Central memory CD8-positive, alpha-beta T cell (primary cell): ENCODE results near the gene CCDC121.
"Not testable (repeated sequence)": the region's sequence is repeated elsewhere in the genome, so short reads cannot be mapped to it uniquely, and the experiment has no call there.

Experiments used
- ATAC-seq: fragments of 150-1000 bp; cut with Tn5 transposase; replicated peaks from 2 replicates; pipeline ENCODE4 v1.10.0; 2022; ENCODE audit warnings: mild to moderate bottlenecking, moderate FRiP score, moderate number of reproducible peaks; ENCODE audit not compliant: poor library complexity, severe bottlenecking; ENCODE audit errors: extremely low read depth
- DNase-seq, 2 donors: peaks; one replicate each; pipeline ENCODE4 v3.0.0; 2021; ENCODE audit warnings: low spot score in 2 of 2
- H3K27ac Mint-ChIP-seq: one replicate; pipeline ENCODE4 v1.8.0; 2022; ENCODE audit warnings: low read depth, mild to moderate bottlenecking, moderate library complexity, mixed read lengths
- H3K27me3 Mint-ChIP-seq: one replicate; pipeline ENCODE4 v1.8.0; 2022; ENCODE audit warnings: mixed read lengths
- H3K36me3 Mint-ChIP-seq: one replicate; pipeline ENCODE4 v1.8.0; 2022; ENCODE audit warnings: mild to moderate bottlenecking, moderate library complexity, mixed read lengths; ENCODE audit not compliant: insufficient read depth
- H3K4me1 Mint-ChIP-seq: one replicate; pipeline ENCODE4 v1.8.0; 2022; ENCODE audit warnings: mixed read lengths
- H3K4me3 Mint-ChIP-seq: one replicate; pipeline ENCODE4 v1.8.0; 2022; ENCODE audit warnings: mild to moderate bottlenecking, moderate library complexity, mixed read lengths
- H3K9me3 Mint-ChIP-seq: one replicate; pipeline ENCODE4 v1.8.0; 2022; ENCODE audit warnings: mixed read lengths

The CCDC121 gene

GRCh38 chr2:27626323-27626722 lies 2.5 kb downstream of the CCDC121 start:
- not testable (repeated sequence) for H3K27me3 Mint-ChIP-seq, DNase-seq, H3K27ac Mint-ChIP-seq, H3K4me3 Mint-ChIP-seq, H3K9me3 Mint-ChIP-seq, ATAC-seq
- Mint-ChIP-seq H3K36me3 (peaks cover 23% of the 10 kb centered on the region), H3K4me1 (peaks cover 11% of the 10 kb centered on the region)

- Mint-ChIP-seq H3K27me3 (no peaks in the 10 kb centered on the region), H3K4me1 (peaks cover 4% of the 10 kb centered on the region), H3K9me3 (no peaks in the 10 kb centered on the region), H3K36me3 (peaks cover 28% of the 10 kb centered on the region), H3K4me3 (no peak overlapping the region), H3K27ac (no peak overlapping the region)
- DNase-seq, result no peak
- ATAC-seq, result no peak
Observed at GRCh38 chr2:27624943-27625342, 3.9 kb downstream of the CCDC121 start.

GRCh38 chr2:27622921-27623384 lies 5.9 kb downstream of the CCDC121 start:
- no peak overlapping the region for H3K27ac Mint-ChIP-seq

GRCh38 chr2:27621524-27621923 lies 7.3 kb downstream of the CCDC121 start:
- Mint-ChIP-seq H3K4me1 (no peaks in the 10 kb centered on the region), H3K9me3 (no peaks in the 10 kb centered on the region), H3K36me3 (peaks cover 55% of the 10 kb centered on the region), H3K27me3 (no peaks in the 10 kb centered on the region), H3K4me3 (no peak overlapping the region), H3K27ac (no peak overlapping the region)
- ATAC-seq (no peak), DNase-seq (no peak)

More at GRCh38 chr2:27622921-27623384, 5.9 kb downstream of the CCDC121 start:
- H3K4me1 Mint-ChIP-seq, result peaks cover 4% of the 10 kb centered on the region
- ATAC-seq, result no peak
- H3K9me3 Mint-ChIP-seq, result no peaks in the 10 kb centered on the region
- peaks cover 42% of the 10 kb centered on the region for H3K36me3 Mint-ChIP-seq
- H3K27me3 Mint-ChIP-seq, result no peaks in the 10 kb centered on the region
- no peak for DNase-seq
- no peak overlapping the region for H3K4me3 Mint-ChIP-seq

GRCh38 chr2:27615316-27615715 lies 13.5 kb downstream of the CCDC121 start:
- no peak overlapping the region for H3K27ac Mint-ChIP-seq
- ATAC-seq (no peak), DNase-seq (no peak)
- H3K36me3 Mint-ChIP-seq, result peaks cover 52% of the 10 kb centered on the region
- no peaks in the 10 kb centered on the region for H3K9me3 Mint-ChIP-seq
- H3K4me3 Mint-ChIP-seq, result no peak overlapping the region
- H3K27me3 Mint-ChIP-seq, result no peaks in the 10 kb centered on the region
- no peaks in the 10 kb centered on the region for H3K4me1 Mint-ChIP-seq

GRCh38 chr2:27613985-27614384 lies 14.8 kb downstream of the CCDC121 start:
- Mint-ChIP-seq H3K4me1 (no peaks in the 10 kb centered on the region), H3K9me3 (no peaks in the 10 kb centered on the region), H3K36me3 (peaks cover 52% of the 10 kb centered on the region), H3K27me3 (no peaks in the 10 kb centered on the region), H3K27ac (no peak overlapping the region), H3K4me3 (no peak overlapping the region)
- DNase-seq, result no peak
- ATAC-seq, result no peak

GRCh38 chr2:27606611-27607010 lies 22.2 kb downstream of the CCDC121 start:
- DNase-seq, result no peak
- Mint-ChIP-seq H3K4me1 (no peaks in the 10 kb centered on the region), H3K4me3 (no peak overlapping the region), H3K27me3 (no peaks in the 10 kb centered on the region), H3K27ac (peak overlapping the region; percentile 70), H3K36me3 (peaks cover 71% of the 10 kb centered on the region), H3K9me3 (no peaks in the 10 kb centered on the region)
- ATAC-seq, result no peak

- DNase-seq, result no peak
- peaks cover 33% of the 10 kb centered on the region for H3K4me1 Mint-ChIP-seq
- H3K9me3 Mint-ChIP-seq, result no peaks in the 10 kb centered on the region
- ATAC-seq, result no peak
- H3K4me3 Mint-ChIP-seq, result no peak overlapping the region
- peaks cover 35% of the 10 kb centered on the region for H3K36me3 Mint-ChIP-seq
- no peaks in the 10 kb centered on the region for H3K27me3 Mint-ChIP-seq
- peak overlapping the region; percentile 59 for H3K27ac Mint-ChIP-seq
Observed at GRCh38 chr2:27596627-27597026, 32.2 kb downstream of the CCDC121 start.

GRCh38 chr2:27595412-27595811 lies 33.4 kb downstream of the CCDC121 start:
- not testable (repeated sequence) for DNase-seq

GRCh38 chr2:27594020-27594703 lies 34.6 kb downstream of the CCDC121 start:
- H3K4me3 Mint-ChIP-seq, H3K9me3 Mint-ChIP-seq, DNase-seq, H3K27me3 Mint-ChIP-seq, ATAC-seq, H3K27ac Mint-ChIP-seq: not testable (repeated sequence)
- H3K4me1 Mint-ChIP-seq, result peaks cover 40% of the 10 kb centered on the region
- H3K36me3 Mint-ChIP-seq, result peaks cover 18% of the 10 kb centered on the region

More at GRCh38 chr2:27595412-27595811, 33.4 kb downstream of the CCDC121 start:
- Mint-ChIP-seq H3K36me3 (peaks cover 23% of the 10 kb centered on the region), H3K4me1 (peaks cover 36% of the 10 kb centered on the region), H3K27ac (peak overlapping the region; percentile 81)
- not testable (repeated sequence) for ATAC-seq, H3K27me3 Mint-ChIP-seq, H3K4me3 Mint-ChIP-seq, H3K9me3 Mint-ChIP-seq

GRCh38 chr2:27593240-27593639 lies 35.6 kb downstream of the CCDC121 start:
- peaks cover 11% of the 10 kb centered on the region for H3K36me3 Mint-ChIP-seq
- H3K4me1 Mint-ChIP-seq, result peaks cover 40% of the 10 kb centered on the region
- no peaks in the 10 kb centered on the region for H3K27me3 Mint-ChIP-seq
- no peak overlapping the region for H3K27ac Mint-ChIP-seq
- no peak overlapping the region for H3K4me3 Mint-ChIP-seq
- no peaks in the 10 kb centered on the region for H3K9me3 Mint-ChIP-seq
- no peak for ATAC-seq
- no peak for DNase-seq

- Mint-ChIP-seq H3K27me3 (no peaks in the 10 kb centered on the region), H3K36me3 (peaks cover 5% of the 10 kb centered on the region), H3K4me1 (peaks cover 43% of the 10 kb centered on the region), H3K4me3 (no peak overlapping the region), H3K27ac (no peak overlapping the region), H3K9me3 (no peaks in the 10 kb centered on the region)
- ATAC-seq (no peak), DNase-seq (no peak)
Observed at GRCh38 chr2:27591745-27592144, 37.1 kb downstream of the CCDC121 start.

- H3K9me3 Mint-ChIP-seq, result no peaks in the 10 kb centered on the region
- ATAC-seq (no peak), DNase-seq (no peak)
- peaks cover 63% of the 10 kb centered on the region for H3K4me1 Mint-ChIP-seq
- no peak overlapping the region for H3K27ac Mint-ChIP-seq
- H3K4me3 Mint-ChIP-seq, result no peak overlapping the region
- peaks cover 1% of the 10 kb centered on the region for H3K36me3 Mint-ChIP-seq
- no peaks in the 10 kb centered on the region for H3K27me3 Mint-ChIP-seq
Observed at GRCh38 chr2:27588308-27588707, 40.5 kb downstream of the CCDC121 start.
